GM19240 (cell line): Measurements from ENCODE around the gene TMEM131L.
"Not testable (repeated sequence)": the region's sequence is repeated elsewhere in the genome, so short reads cannot be mapped to it uniquely, and the experiment has no call there.

ENCODE experiments used
- DNase-seq: peaks from one replicate; pipeline ENCODE4 v3.0.0; 2011; ENCODE audit warnings: low spot score; ENCODE audit not compliant: insufficient read length

Gene TMEM131L

DNA sequence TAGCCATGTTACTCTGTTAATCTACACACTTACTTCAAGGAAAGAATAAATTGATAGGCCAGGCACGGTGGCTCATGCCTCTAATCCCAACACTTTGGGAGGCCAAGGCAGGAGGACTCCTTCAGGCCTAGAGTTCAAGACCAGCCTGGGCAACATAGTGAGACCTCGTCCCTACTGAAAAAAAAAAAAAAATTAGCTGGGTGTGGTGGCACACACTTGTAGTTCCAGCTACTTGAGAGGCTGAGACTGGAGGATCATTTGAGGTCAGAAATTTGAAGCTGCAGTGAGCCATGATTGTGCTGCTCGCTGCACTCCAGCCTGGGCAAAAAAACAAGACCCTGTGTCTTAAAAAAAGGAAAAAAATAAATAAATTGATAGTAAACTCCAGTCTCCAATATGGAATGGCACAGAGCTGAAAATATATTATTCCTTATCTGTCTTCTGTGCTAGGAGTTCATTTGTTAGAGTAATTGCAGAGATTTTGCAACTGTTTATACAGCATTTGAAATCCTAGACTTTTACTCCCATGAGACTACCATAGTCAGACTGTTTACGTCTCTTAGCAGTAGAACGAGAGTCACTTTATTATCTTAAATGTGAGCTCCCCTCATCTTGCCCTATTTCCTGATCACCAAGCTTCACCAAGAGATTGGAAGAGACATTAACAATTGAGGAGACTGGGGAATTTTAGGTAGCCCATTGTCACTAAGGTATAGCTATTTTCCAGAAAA, 18.8 kb upstream of the TMEM131L start:
- DNase-seq = no peak

DNA sequence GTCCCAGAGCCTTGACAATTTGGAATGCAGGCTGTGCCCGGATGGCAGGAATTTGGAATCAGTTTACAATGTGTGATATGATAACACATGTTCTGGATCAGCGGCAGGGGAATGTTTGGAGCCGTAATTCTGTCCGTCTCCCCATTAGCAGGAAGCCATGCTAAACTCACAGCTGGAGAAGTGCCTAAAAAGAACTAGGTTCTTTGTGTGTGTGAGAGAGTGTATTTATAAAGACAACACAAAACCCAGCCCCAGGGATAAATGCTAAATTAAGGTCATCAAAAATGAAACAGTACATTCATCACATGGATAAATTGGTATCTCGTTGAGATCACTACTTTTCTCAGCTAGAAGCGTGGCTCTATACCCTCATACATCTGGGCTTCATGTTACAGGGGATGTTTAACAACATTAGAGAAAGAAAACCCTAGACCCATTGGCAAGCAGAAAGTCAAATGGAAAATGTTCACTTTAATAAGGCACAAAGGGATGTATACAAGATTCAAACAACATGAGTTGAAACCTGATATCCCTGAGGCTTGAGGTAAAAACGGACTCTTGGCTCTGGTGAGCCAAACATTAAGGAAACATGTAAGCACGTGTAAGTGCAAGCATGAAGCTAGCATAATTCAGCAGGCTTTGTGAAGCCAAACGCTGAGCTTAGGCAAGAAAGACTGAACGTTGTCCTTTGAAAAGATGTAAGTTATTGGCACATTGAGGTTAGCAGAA, 18.0 kb upstream of the TMEM131L start:
- DNase-seq = no peak

DNA sequence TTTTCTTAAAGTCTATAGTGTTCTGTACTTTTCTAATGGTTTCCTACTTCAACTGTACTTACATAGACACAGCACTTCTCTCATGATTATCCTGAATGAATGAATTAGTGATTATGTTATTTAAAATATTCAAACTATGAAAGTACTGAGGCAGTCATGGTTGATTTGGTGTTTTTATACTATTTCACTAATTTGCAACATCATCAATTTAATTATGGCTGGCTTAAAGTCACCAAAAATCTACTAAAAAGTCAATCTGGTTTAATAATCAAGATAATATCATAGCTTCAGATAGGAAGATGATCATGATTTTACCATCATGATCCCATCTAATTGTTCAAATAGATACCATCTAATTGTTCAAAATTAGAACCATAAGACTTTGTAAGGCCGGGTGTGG, 16.8 kb upstream of the TMEM131L start:
- DNase-seq = no peak

DNA sequence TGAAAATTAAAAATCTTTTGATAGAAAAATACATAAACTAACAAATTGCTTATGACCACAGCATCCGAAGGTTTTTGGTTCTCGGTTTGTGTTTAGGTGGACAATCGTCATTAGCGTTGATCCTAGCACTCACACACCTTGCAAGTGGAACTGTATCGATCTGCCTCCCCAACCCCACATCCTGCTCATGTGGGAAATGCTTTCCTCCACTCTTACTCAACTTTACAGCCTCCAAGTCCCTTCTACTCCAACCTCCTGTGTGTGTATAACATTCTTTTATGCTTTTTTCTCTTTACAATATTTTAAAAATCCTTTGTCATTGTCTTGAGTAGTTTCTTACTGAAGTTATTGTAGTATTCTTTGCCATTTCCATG, 15.6 kb upstream of the TMEM131L start:
- no peak for DNase-seq

DNA sequence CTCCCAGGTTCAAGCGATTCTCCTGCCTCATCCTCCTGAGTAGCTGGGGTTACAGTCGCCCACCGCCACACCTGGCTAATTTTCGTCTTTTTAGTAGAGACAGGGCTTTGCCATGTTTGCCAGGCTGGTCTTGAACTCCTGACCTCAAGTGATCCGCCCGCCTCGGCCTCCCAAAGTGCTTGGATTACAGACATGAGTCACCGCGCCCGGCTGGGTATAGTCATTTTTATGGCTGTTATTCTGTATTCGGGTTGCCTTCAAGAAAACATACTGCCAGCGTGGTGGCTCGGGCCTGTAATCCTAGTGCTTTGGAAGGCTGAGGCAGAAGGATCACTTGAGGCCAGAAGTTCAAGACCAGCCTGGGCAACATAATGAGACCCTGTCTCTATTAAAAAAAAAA, 15.0 kb upstream of the TMEM131L start:
- DNase-seq = not testable (repeated sequence)

DNA sequence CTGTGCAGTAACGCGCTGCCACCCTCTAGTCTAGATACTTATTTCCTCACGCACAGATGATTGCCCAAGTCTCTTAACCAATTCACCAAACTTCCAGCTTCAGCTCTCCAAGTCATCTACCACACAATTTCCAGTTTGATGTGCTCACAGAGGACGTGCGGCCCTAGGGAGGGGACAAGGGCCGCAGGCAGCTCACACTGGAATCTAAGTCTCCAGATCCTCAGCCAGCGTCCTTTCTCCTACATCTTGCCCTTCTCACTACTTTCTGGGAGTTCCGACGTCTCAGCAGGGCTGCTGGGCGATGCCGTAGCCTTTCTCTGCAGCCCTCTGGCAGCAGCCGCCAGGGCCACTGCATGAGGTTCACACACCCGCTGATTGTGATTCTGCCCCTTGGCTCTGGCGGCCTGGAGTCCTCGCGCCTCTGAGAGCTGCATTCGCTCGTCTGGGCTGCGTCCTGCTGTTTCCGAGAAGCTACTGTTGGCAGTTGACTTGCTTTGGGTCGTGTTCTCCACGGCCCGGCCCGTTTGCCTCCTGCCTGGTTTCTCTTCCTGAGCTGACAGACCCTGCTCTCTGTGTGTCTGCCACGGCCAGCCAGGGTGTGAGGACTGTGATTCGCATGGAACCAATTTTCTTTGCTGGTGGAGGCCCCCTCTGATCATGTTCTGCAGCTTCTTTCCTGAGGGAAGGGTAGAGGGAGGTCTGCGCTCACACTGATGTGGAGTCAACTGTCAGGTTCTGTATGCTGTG, 14.1 kb upstream of the TMEM131L start:
- DNase-seq = no peak

DNA sequence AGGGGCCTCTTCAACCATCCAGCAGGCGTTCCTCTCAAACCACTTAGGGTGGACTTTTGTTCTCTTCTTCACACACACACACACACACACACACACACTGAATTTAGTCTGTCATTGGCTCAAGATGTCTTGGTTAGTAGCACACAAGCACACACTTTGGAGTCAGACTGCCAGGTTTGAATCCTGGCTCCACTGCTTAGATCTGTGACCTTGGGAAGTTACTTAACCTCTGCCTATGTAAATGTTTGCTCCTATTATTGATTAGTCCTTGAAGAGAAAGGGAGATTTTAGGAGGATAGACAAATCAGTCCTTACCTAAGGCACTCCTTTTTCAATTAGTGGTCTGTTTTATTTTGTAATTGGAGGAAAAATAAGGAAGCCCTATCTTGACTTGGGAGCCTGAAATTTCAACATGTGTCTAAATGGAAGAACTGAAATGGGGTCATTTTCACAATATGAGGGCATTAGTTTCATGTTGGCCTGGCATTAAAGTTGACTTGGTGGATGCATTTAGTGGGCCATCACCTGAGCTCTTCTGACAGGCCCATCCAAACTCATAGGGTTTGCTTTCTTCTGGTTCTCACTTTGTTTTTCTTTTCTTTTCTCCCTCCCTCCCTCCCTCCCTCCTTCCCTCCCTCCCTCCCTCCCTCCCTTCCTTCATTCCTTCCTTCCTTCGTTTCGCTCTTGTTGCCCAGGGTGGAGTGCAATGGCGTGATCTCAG, 13.3 kb upstream of the TMEM131L start:
- DNase-seq = no peak

DNA sequence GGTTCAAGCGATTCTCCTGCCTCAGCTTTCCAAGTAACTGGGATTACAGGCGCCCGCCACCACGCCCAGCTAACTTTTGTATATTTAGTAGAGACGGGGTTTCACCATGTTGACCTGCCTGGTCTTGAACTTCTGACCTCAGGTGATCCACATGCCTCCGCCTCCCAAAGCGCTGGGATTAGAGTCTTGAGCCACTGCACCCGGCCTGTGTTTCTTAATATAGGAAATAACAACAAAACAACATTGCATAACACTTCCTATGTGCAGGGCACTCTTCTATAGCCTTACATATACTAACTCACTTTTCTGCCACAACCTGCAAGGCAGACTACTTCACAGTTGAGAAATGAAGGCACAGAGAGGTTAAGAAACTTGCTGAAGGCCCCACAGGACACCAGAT, 12.8 kb upstream of the TMEM131L start:
- no peak for DNase-seq

DNA sequence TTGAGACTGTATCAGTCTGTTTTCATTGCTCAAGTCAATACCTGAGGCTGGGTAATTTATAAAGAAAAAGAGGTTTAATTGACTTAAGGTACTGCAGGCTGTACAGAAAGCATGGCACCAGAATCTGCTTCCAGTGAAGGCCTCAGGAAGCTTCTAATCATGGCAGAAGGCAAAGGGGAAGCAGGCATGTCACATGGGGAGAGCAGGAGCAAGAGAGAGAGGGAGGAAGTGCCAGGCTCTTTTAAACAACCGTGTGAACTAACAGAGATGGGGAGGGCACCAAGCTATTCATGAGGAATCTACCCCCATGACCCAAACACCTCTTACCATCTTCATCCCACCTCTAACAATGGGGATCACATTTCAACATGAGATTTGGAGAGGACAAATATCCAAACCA, 7.2 kb upstream of the TMEM131L start:
- DNase-seq = no peak

DNA sequence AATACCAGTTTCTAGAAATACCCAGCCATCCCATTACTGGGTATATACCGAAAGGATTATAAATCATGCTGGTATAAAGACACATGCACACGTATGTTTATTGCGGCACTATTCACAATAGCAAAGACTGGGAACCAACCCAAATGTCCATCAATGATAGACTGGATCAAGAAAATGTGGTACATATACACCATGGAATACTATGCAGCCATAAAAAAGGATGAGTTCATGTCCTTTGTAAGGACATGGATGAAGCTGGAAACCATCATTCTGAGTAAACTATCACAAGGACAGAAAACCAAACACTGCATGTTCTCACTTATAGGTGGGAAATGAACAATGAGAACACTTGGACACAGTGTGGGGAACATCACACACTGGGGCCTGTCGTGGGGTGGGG, 4.6 kb upstream of the TMEM131L start:
- DNase-seq = not testable (repeated sequence)

DNA sequence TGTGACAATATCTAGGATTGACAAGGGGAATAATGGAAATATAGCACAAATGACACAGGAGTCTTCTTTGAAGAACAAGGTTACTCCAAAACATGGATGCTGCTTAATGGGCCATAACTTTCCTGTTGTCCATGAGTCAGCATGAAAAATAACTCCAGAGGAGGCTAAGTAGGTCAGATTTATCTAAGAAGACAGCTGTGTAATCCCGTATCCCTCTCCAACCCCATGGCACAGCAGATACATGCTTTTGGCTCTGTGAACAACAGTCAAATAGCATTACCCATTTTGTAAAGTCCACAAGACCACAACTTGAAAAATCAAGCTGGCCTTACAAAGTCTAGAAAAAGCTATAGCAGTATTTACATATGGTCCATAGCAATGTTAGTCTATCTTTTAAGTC, 2.1 kb upstream of the TMEM131L start:
- no peak for DNase-seq

DNA sequence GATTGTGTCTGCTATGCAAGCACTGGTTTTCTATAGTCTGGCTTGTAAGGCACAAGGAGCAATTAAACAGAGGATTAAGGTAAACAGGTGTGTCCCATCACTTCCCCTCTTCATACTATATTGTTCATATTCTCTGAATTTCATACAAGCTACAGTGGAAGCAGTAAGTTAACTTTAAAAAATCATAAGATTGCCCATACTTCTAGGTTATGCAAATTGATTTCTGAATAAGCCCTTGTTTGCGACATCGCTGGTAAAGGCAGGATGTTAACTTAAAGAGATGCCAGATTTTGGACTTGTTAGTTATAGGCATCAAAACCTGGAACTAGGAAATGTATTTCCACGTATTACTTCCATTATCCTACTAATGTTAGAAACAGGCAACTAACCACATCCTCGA, 1.0 kb upstream of the TMEM131L start:
- no peak for DNase-seq

DNA sequence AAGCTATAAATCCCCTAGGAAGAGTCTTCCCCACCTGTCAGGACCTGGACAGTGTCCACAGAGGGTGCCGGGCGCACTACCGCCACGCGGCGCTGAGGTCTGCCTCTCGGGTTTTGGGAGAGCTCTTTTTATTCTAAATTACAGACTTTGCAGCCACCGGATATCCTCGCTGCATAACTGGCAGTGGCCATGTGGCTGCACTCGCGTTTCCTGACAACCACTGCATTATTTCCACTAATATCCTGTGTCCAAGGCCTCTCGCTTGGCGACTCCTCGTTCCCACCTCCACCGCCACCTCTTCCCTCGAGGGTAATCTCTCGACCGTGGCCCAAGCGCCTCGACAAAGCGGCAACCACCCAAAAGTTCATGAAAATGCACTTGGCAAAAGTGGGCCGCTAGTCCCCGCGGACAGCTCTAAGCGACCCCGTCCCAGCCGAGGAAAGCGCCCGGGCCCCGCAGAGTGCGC, 512 bp upstream of the TMEM131L start:
- DNase-seq = no peak

DNA sequence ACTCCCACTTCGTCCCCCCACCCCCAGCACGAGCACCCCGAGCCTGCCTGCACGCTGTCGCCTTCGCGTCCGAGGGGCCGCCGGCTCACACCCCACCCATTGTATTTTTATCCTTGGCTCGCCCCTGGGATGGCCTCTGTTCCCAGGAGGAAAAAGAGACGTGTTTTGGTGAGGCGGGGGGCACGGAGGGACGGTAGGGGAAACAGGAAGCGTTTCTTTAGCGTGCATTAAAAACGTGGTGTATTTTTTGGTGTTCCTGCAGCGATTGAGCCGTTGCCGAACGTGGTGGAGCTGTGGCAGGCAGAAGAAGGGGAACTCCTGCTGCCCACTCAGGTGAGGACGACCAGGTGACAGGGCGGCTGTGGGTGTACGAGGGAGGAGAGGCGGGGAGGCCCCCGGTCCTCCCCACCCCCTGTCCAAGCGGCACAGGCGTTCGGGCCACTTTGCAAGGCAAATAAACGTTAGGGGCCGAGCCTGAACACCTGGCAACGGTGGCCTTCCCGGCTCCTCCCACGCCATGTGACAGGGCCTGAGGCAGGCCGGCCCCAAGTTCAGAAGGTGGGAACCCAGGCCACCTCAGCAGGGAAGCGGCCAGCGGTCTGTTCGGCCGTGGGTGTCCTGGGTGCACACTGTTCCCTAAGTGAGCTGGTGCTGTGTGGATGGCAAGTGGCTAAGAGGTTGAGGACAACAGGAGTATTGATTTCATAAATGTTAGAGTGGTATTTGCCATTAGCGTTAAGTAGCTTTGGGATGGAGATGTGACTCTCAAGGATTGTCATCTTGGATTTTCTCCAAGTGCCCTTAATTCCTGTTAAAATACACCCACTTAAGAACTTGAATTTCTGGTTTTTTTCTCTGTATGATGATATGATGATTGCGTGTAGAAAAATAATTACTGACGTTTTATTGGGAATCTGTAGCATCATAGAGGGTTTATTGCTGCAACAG, 1.1 kb downstream of the TMEM131L start:
- peak; percentile 71 for DNase-seq

DNA sequence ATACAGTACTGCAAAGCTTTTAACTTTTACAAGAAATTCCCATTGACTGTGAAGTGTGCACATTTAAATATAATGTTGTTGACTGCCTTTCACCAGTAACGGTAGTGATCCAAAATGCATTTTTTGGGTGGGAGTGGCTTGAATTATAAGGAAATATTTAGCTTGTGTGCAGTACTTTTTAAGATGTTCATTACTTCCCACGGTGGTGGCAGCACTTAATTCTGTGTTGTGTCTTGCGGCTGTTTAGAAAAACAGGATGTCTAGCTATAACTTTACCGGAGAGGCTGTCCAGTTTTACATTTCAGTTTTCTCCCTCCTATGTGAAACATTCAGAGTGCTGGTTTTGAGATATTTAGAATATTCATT, 1.7 kb downstream of the TMEM131L start:
- no peak for DNase-seq

DNA sequence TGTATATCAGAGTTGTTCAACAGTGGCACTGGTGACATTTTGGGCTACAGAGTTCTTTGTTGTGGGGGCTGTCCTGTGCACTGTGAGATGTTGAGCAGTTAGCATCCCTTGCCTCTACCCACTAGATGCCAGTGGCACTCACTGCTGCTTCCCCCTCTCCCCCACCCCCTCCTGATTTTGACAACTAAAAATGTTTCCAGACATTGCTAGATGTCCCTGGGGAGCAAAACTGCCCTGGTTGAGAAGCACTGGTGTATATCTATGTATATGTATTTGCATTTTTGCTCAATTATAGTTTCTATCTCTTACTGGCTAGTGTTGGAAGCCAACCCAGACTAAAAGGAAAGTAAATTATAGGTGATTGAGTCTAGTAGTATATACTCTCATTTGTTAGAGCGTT, 2.4 kb downstream of the TMEM131L start:
- DNase-seq = no peak

DNA sequence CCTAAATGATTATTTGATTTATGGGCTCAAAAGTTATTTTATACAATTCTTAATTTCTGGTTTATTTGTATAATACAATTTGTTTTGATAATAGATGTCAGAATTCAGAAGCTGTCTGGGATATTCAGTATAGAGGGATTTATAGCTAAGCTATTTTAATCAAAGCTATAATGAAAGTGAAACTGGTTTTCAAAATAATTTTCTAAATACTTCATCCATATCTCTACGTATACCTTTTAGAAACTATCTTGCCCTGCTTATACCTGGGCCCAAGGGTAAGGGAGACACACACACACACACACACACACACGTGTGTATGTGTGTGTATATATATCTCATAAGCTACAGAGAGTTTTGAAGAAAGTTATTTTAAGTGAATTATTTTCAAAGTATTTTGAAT, 2.9 kb downstream of the TMEM131L start:
- DNase-seq = no peak

DNA sequence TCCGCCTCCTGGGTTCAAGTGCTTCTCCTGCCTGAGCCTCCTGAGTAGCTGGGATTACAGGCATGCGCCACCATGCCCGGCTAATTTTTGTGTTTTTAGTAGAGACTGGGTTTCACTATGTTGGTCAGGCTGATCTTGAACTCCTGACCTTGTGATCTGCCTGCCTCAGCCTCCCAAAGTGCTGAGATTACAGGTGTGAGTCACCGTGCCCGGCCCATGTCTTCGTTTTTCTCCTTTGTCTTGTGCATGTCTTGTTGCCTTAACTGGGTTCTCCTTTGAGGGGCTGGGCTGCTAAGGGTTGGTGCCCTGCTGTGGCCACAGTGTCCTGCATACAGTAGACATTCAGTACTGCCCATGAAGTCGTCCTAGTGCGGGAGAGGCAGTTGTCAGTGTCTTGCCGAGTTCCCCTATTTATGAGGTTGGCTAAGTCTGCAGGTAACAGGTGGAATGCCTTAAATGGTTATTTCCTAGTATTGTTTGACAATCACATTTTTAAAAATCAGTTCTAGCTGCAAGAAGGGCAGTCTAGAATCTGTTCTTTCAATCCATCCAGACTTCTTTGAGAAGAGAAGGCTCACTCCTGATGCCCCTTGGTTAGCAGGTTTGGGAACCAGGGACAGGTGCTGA, 5.0 kb downstream of the TMEM131L start:
- DNase-seq = not testable (repeated sequence)

DNA sequence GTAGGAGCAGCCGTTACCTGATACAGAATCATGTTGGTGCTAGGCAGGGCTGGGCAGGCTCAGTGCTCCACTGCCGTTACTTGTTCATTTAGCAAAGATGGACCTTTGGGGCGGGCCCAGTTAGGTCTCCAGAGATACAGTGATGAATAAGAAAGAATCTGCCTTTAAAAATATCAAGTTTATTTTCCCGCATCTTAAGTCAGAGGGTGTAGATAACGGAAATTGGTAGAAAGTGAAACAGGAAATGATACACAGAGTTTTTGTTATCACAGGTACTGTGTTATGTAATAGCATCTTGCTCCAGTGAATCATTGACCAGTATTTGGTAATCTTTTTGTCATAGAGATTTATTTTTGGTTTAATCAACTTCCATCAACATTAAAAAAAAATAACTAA, 5.5 kb downstream of the TMEM131L start:
- DNase-seq = no peak
